ENCODE measurements around the gene LRFN5. TPM values are rescaled to one million over a fixed set of nuclear protein-coding genes. Genes with fewer than 3 reads are reported as not detected.

The LRFN5 gene
- total RNA-seq, 1 donor from 2014 or later: 1.0 TPM

DNA sequence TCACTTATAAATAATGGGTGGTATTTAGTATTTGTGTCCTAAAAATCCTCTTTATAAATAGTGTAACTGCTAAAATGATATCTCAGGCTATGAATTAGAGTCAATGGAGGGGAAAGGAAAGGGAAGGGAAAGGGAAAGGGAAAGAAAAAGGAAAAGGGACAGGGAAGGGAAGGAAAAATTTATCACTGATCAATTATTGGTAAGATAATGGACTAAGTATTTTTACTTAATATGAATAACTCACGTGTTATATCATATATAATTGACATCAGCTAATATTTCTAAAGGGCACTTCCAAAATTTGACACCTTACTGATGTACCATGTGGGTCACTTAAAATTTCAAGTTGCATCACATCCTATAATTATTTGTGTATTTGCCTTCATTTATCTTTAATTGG is 193.1 kb downstream of the LRFN5 start:
- TF ChIP-seq, protein P1, sequence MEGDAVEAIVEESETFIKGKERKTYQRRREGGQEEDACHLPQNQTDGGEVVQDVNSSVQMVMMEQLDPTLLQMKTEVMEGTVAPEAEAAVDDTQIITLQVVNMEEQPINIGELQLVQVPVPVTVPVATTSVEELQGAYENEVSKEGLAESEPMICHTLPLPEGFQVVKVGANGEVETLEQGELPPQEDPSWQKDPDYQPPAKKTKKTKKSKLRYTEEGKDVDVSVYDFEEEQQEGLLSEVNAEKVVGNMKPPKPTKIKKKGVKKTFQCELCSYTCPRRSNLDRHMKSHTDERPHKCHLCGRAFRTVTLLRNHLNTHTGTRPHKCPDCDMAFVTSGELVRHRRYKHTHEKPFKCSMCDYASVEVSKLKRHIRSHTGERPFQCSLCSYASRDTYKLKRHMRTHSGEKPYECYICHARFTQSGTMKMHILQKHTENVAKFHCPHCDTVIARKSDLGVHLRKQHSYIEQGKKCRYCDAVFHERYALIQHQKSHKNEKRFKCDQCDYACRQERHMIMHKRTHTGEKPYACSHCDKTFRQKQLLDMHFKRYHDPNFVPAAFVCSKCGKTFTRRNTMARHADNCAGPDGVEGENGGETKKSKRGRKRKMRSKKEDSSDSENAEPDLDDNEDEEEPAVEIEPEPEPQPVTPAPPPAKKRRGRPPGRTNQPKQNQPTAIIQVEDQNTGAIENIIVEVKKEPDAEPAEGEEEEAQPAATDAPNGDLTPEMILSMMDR (IDR thresholded peaks at IDR 0.05): no peak
- no peak for ATAC-seq
- no peak for DNase-seq
- Histone ChIP-seq H3K36me3 (no peaks in the 10 kb centered on the region), H3K27ac (no peak overlapping the region), H3K9me3 (no peaks in the 10 kb centered on the region), H3K27me3 (no peaks in the 10 kb centered on the region), H3K4me3 (no peak overlapping the region), H3K4me1 (no peaks in the 10 kb centered on the region)
- intact Hi-C loops (cut with DNase I): no loop called here

DNA sequence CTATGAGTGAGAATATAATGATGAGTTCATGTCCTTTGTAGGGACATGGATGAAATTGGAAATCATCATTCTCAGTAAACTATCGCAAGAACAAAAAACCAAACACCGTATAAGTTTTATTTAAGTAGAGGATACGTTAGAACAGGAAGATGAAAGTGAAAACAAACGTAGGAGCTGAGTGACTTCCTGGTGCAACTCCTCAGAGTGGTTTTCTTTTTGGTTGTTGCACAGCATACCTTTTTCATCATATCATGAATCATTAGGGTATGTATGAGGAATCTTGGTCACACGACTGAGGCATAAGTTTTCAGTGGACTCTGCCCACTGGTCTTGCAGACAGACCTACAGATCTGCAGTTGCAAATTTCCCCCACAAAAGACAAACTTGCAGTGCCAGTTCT is 199.0 kb downstream of the LRFN5 start:
- ATAC-seq (no peak), DNase-seq (no peak)
- Histone ChIP-seq H3K36me3 (no peaks in the 10 kb centered on the region), H3K4me1 (no peaks in the 10 kb centered on the region), H3K4me3 (no peak overlapping the region), H3K9me3 (no peaks in the 10 kb centered on the region), H3K27ac (no peak overlapping the region), H3K27me3 (no peaks in the 10 kb centered on the region)
- intact Hi-C loops (cut with DNase I): no loop called here
- TF ChIP-seq, protein P1 (IDR thresholded peaks at IDR 0.05): no peak

DNA sequence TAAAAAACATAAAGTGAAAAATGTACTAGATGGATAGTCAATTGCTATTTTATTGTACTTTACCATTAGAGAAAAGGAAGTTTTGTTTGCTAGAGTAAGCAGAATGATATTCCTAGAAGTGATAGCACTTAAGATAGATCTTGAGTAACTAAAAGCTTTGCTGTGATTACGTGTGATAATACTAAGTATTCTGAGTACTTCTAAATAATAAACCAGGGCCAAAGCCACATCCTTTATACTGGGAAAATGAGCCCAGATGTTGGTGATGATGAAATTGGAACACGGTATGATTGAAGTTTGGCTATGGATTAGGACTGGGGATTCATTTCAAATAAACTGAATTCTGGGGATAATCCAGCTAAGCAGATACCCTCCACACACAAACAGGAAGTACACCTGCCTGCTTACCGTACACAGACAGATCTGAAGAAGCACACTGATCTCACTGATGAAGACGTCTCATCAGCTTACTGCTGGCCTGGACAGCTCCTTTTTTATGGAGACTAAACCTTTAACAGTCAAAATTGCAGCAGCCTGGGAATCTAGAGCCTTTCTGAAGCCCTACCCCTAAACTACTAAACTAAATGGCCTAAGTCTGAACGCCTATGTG is 199.8 kb downstream of the LRFN5 start:
- DNase-seq (no peak), ATAC-seq (no peak)
- H3K27ac ChIP-seq: no peak overlapping the region
- no peaks in the 10 kb centered on the region for H3K36me3 ChIP-seq
- H3K4me3 ChIP-seq: no peak overlapping the region
- intact Hi-C loops (cut with DNase I): no loop called here
- H3K9me3 ChIP-seq: no peaks in the 10 kb centered on the region
- H3K4me1 ChIP-seq: no peaks in the 10 kb centered on the region
- no peaks in the 10 kb centered on the region for H3K27me3 ChIP-seq
- TF ChIP-seq, protein P1 (IDR thresholded peaks at IDR 0.05): no peak

DNA sequence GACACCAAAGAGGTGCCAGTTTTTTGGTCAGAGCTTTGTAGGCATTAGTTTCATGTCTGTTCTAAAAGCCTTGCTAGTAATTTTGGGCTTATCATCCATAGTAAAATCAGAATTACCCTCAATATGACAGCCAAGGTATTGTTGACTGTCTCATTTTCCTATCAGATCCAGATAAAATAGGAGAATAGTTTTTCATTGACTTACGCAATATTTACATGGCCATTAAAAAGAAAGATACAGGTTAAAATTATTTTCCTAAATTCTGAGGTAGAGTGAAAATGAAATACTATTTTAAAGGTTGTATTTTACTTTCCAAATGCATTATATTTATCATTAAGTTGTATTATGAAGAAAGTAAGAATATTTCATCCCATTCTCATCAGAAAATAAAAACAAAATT is 203.7 kb downstream of the LRFN5 start:
- Histone ChIP-seq H3K27me3 (no peaks in the 10 kb centered on the region), H3K9me3 (no peaks in the 10 kb centered on the region), H3K4me1 (no peaks in the 10 kb centered on the region), H3K27ac (no peak overlapping the region), H3K4me3 (no peak overlapping the region), H3K36me3 (no peaks in the 10 kb centered on the region)
- no peak for ATAC-seq
- intact Hi-C loops (cut with DNase I): no loop called here
- TF ChIP-seq, protein P1 (IDR thresholded peaks at IDR 0.05): no peak
- DNase-seq: no peak

DNA sequence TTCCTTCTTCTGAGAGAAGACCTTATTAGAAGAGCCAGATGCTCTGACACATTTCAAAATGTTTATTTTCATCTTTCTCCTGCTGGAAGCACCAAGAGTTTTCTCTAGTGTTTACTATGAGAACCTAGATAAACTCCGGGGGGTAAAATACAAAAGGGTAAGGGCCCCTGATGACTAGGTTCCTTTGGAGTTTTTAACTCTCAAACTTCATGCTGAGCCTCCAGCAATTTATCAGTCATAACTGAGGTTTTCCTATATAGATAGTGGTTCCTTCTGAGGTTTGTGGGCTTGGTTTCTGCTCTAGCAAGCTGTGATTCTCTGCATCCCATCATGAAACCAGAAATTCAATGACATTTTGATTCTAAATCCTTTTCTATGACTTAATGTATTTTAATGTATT is 210.9 kb downstream of the LRFN5 start:
- TF ChIP-seq, protein P1 (IDR thresholded peaks at IDR 0.05): no peak
- Histone ChIP-seq H3K4me3 (no peak overlapping the region), H3K9me3 (no peaks in the 10 kb centered on the region), H3K36me3 (no peaks in the 10 kb centered on the region), H3K4me1 (no peaks in the 10 kb centered on the region), H3K27ac (no peak overlapping the region), H3K27me3 (no peaks in the 10 kb centered on the region)
- ATAC-seq (no peak), DNase-seq (no peak)
- intact Hi-C loops (cut with DNase I): no loop called here

DNA sequence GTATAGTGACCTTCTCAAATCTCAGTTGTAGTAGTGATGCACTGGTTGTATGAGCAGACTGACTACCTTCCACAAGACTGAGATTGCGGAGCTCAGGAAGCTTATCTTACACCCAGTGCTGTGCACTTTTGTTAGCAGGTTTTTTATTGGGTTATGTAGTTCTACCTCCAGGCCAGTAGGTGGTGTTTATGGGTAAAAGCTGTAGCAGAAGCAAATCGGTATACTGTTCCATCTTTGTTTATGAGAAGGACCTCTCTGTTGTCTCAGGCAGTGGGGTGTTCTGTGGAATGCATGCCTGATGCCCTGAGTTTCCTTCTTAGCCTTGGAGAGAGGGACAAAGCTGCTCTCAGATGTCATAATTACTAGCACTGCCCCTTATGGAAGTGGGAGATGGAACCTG is 217.8 kb downstream of the LRFN5 start:
- Histone ChIP-seq H3K27ac (no peak overlapping the region), H3K9me3 (no peaks in the 10 kb centered on the region), H3K36me3 (no peaks in the 10 kb centered on the region), H3K4me3 (no peak overlapping the region), H3K27me3 (no peaks in the 10 kb centered on the region), H3K4me1 (no peaks in the 10 kb centered on the region)
- DNase-seq (no peak), ATAC-seq (no peak)
- TF ChIP-seq, protein P1 (IDR thresholded peaks at IDR 0.05): no peak
- intact Hi-C loops (cut with DNase I): no loop called here
